Fibroblast of the aortic adventitia (primary cell): Measurements from ENCODE around the gene SH3BGRL2. TPM values are rescaled to one million over a fixed set of nuclear protein-coding genes. Genes with fewer than 3 reads are reported as not detected.
A peak's percentile ranks its signal among the peaks of the same experiment; 100 is the strongest.

Experiments used
- DNase-seq: peaks from one replicate; pipeline ENCODE4 v3.0.0-alpha.2; 2010; ENCODE audit warnings: low read depth
- H3K4me3 ChIP-seq: 2 replicates; pipeline ENCODE4 v1.5.1; 2011; ENCODE audit warnings: low read depth, mild to moderate bottlenecking, control low read depth, low read length, moderate library complexity
- total RNA-seq: library from RNA; depleted of rRNA; stranded (reverse); fragments of >200 nt; gene quantifications from 2 replicates; pipeline ENCODE4 v1.2.3, GENCODE V29; 2012; ENCODE audit warnings: low replicate concordance
- TF ChIP-seq, protein P1 (sequence below): IDR thresholded peaks from 2 replicates; pipeline ENCODE4 v1.5.1; 2011; ENCODE audit warnings: mild to moderate bottlenecking, low read length, control low read depth, inconsistent platforms; ENCODE audit not compliant: insufficient read depth

SH3BGRL2 gene
- total RNA-seq: 4.1 and 6.6 TPM in 2 replicates

DNA sequence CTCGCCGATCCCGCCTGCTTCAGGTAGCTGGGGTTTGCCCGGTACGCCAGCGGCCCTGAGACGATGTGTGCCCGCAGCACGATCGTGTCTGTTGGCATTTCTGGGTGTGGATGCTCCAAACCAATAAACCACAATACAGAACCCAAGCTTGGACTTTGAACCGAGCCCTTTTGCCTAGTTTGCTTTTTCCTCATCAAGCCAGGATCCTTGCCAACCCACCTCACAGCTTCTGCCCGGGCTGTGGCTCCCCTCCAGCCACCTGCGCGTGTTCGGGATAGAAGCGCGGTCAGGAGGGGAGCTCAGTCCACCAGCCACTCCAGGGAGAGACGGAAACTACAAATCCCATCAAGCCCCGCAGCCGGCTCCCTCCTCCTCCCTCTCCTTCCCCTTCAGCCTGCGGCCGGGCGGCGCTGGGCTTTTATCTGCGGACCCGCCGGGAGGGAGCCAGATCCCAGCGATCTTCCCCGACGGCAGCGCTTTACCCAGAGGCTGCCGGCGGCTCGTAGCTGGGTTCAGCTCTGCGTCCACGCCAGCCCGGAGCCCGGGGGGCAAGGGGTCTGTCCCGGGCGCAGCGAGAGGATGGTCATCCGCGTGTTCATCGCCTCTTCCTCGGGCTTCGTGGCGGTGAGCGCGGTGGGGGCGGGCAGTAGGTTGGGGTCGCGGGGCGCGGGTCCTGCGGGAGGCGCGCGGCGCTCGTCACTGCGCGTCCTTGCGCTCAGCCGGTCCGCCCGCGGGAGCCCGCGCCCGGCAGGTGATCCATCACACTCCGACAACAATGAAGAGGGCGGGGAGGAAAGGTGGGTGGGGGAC, at the start of gene SH3BGRL2:
Gene SH3BGRL2, plus strand, starts transcription at position 447 of the 810 bp plus-strand sequence. Its CDS starts 133 bp downstream, at position 580.
- TF ChIP-seq, protein P1, sequence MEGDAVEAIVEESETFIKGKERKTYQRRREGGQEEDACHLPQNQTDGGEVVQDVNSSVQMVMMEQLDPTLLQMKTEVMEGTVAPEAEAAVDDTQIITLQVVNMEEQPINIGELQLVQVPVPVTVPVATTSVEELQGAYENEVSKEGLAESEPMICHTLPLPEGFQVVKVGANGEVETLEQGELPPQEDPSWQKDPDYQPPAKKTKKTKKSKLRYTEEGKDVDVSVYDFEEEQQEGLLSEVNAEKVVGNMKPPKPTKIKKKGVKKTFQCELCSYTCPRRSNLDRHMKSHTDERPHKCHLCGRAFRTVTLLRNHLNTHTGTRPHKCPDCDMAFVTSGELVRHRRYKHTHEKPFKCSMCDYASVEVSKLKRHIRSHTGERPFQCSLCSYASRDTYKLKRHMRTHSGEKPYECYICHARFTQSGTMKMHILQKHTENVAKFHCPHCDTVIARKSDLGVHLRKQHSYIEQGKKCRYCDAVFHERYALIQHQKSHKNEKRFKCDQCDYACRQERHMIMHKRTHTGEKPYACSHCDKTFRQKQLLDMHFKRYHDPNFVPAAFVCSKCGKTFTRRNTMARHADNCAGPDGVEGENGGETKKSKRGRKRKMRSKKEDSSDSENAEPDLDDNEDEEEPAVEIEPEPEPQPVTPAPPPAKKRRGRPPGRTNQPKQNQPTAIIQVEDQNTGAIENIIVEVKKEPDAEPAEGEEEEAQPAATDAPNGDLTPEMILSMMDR: no peak
- DNase-seq: peak; percentile 40
- peak within 1 kb of the TSS; percentile 67 for H3K4me3 ChIP-seq

DNA sequence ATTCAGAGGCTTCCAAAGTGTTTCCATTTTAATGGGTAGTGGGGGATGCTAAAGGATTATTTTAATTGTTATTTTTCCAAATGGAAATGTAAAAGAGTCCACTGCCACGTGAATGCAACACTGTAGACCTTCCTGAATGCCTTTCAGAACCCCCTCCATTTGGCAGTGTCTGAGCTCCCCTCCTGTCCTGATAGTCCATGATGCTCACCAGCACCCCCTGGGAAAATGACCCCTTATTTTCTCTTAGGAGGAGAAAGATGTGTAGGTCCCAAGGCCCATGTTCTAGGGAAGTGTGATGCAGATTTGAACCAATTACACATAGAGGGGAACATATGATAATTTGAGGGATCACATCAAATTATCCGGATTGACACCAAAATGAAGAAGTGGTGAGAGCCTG, 46.8 kb upstream of the SH3BGRL2 start:
- TF ChIP-seq, protein P1: no peak
- no peak overlapping the region for H3K4me3 ChIP-seq
- DNase-seq: no peak

DNA sequence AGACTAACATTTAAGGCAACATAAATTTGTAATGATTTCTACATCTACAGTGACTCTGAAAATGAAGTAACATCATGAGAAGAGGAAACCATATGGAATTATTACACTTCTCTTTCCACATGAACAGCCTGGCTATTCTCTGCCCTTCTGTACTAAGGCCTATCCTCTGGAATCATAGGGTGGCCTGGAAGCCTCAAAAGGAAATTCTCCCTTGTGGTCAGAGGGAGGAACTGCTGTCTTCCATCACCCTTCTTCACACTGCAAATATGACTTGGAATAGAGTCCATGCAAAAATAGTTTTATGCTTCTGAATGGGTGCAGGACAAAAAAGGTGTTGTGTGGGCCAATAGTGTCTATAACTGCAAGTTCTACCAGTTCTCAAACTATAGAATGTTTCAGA, 44.6 kb upstream of the SH3BGRL2 start:
- DNase-seq: peak; percentile 33
- TF ChIP-seq, protein P1: peak; percentile 64
- H3K4me3 ChIP-seq: no peak overlapping the region

DNA sequence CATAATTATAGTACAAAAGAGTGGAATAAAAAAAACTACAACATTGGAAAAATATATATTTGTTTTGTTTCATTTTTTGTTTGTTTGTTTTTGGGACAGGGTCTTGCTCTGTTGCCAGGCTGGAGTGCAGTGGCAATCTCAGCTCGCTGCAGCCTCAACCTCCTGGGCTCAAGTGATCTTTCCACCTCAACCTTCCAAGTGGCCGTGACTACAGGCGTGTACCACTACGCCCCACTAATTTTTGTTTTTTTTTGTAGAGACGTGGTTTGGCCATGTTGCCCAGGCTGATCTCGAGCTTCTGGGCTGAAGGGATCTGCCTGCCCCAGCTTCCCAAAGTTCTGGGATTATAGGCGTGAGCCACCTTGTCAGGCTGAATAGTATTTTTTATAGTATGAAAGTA, 41.4 kb upstream of the SH3BGRL2 start:
- DNase-seq: no peak
- TF ChIP-seq, protein P1: no peak
- no peak overlapping the region for H3K4me3 ChIP-seq

DNA sequence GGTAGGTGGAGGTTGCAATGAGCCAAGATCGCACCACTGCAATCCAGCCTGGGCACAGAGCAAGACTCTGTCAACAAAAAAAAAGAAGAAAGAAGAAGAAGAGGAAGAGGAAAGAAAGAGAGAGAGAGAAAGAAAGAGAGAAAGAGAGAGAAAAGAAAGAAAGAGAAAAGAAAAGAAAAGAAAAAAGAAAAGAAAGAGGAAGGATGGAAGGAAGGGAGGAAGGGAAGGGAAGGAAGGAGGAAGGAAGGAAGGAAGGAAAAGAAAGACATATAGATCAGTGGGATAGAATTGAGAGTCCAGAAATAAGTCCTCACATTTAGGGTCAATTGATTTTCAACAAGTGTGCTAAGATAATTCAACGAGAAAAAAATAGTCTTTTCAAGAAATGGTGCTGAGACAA, 34.0 kb upstream of the SH3BGRL2 start:
- no peak for DNase-seq
- TF ChIP-seq, protein P1: no peak
- H3K4me3 ChIP-seq: no peak overlapping the region

DNA sequence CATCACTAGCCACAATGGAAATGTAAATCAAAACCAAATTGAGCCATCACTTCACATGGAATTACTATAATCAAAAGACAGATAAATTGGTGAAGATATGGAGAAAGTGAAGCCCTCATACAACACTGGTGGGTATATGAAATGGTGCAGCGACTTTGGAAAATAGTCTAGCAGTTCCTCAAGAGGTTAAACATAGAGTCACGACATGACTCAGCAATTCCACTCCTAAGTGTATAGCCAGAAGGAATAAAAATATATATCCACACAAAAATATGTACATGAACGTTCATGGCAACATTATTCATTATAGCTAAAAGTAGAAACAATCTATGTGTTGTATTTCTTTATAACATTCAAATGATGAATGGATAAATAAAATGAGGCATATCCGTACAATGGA, 33.1 kb upstream of the SH3BGRL2 start:
- TF ChIP-seq, protein P1: no peak
- no peak for DNase-seq

More for the DNA sequence above, 33.1 kb upstream of the SH3BGRL2 start:
- H3K4me3 ChIP-seq: no peak overlapping the region
